Hepatocyte (in vitro differentiated cells): ENCODE results near the gene KCNC2. TPM values are rescaled to one million over a fixed set of nuclear protein-coding genes. Genes with fewer than 3 reads are reported as not detected.

Experiments
- DNase-seq: peaks from one replicate; pipeline ENCODE4 v3.0.0-alpha.2; 2016; ENCODE audit warnings: low spot score
- H2AFZ ChIP-seq: fragments of 200-600 bp; sonication (generic); 2 replicates; pipeline ENCODE4 v1.6.0; 2016; ENCODE audit warnings: antibody characterized with exemption, mild to moderate bottlenecking
- H3K27ac ChIP-seq: fragments of 200-600 bp; sonication (generic); 2 replicates; pipeline ENCODE4 v1.5.1; 2016; ENCODE audit warnings: mild to moderate bottlenecking
- H3K27me3 ChIP-seq: fragments of 200-600 bp; sonication (generic); 2 replicates; pipeline ENCODE4 v1.6.1; 2016
- H3K36me3 ChIP-seq: fragments of 200-600 bp; sonication (generic); replicated peaks from 2 replicates; pipeline ENCODE4 v1.5.1; 2016; ENCODE audit warnings: low read depth; ENCODE audit not compliant: insufficient read depth
- H3K4me1 ChIP-seq: fragments of 200-600 bp; sonication (generic); 2 replicates; pipeline ENCODE4 v1.5.1; 2016; ENCODE audit warnings: mild to moderate bottlenecking, moderate library complexity; ENCODE audit not compliant: insufficient read depth
- H3K4me2 ChIP-seq: fragments of 200-600 bp; sonication (generic); 2 replicates; pipeline ENCODE4 v1.6.0; 2016
- H3K4me3 ChIP-seq: fragments of 200-600 bp; sonication (generic); 2 replicates; pipeline ENCODE4 v1.5.1; 2016; ENCODE audit warnings: mild to moderate bottlenecking
- H3K79me2 ChIP-seq: fragments of 200-600 bp; sonication (generic); 2 replicates; pipeline ENCODE4 v1.6.0; 2017; ENCODE audit warnings: mild to moderate bottlenecking
- H3K9me2 ChIP-seq: fragments of 200-600 bp; sonication (generic); replicated peaks from 2 replicates; pipeline ENCODE4 v1.6.0; 2017; ENCODE audit warnings: mild to moderate bottlenecking; ENCODE audit not compliant: insufficient read depth
- H3K9me3 ChIP-seq: fragments of 200-600 bp; sonication (generic); 2 replicates; pipeline ENCODE4 v1.5.1; 2016; ENCODE audit warnings: low read depth, mild to moderate bottlenecking
- H4K20me1 ChIP-seq: fragments of 200-600 bp; sonication (generic); 2 replicates; pipeline ENCODE4 v1.6.0; 2016; ENCODE audit warnings: mild to moderate bottlenecking; ENCODE audit not compliant: insufficient read depth, poor library complexity, severe bottlenecking
- CTCF ChIP-seq: fragments of 200-600 bp; sonication (generic); IDR thresholded peaks from 2 replicates; pipeline ENCODE4 v1.5.1; 2016; ENCODE audit warnings: antibody characterized with exemption, mild to moderate bottlenecking; ENCODE audit not compliant: poor library complexity
- EZH2 ChIP-seq: fragments of 200-600 bp; sonication (generic); IDR thresholded peaks from 2 replicates; pipeline ENCODE4 v1.6.1; 2016; ENCODE audit warnings: antibody characterized with exemption, mild to moderate bottlenecking, borderline replicate concordance
- EZH2phosphoT487 ChIP-seq: fragments of 200-600 bp; sonication (generic); IDR thresholded peaks from one replicate; pipeline ENCODE4 v1.6.1; 2018; ENCODE audit warnings: antibody characterized with exemption, mild to moderate bottlenecking, low read depth, moderate library complexity; ENCODE audit not compliant: unreplicated experiment, severe bottlenecking
- WGBS: methylation state at CpG from one replicate; pipeline ENCODE4 v1.1.6; 2016; ENCODE audit warnings: low lambda C conversion rate; ENCODE audit errors: missing lambda C conversion rate; 5-methylcytosine and 5-hydroxymethylcytosine counted together
- polyA plus RNA-seq: library from polyadenylated mRNA; unstranded; fragments of >200 nt; fragmentation: Nextera tagmentation; extraction: Ambion mirVana; gene quantifications from 2 replicates; pipeline ENCODE4 v1.2.1, GENCODE V29; 2016
- total RNA-seq: library from RNA; depleted of rRNA; stranded (reverse); fragments of >200 nt; gene quantifications from 2 replicates; pipeline ENCODE4 v1.2.3, GENCODE V29; 2014

The KCNC2 gene
- total and polyA plus RNA-seq, 2 experiments from 2014 or later: 0.07 TPM; not detected in 1

- Histone ChIP-seq H3K9me3 (no peaks in the 10 kb centered on the region), H3K9me2 (no peaks in the 10 kb centered on the region), H3K79me2 (no peaks in the 10 kb centered on the region), H2AFZ (no peak overlapping the region), H3K36me3 (no peaks in the 10 kb centered on the region), H3K27ac (no peak overlapping the region), H3K4me1 (no peaks in the 10 kb centered on the region), H3K4me3 (no peak overlapping the region), H3K4me2 (no peak overlapping the region), H3K27me3 (no peaks in the 10 kb centered on the region), H4K20me1 (no peaks in the 10 kb centered on the region)
- WGBS: 95% methylated on average over 2 of the region's 2 CpGs
- TF ChIP-seq CTCF (no peak), EZH2 (no peak), EZH2phosphoT487 (no peak)
- no peak for DNase-seq
Observed at GRCh38 chr12:75115748-75116147, 93.9 kb downstream of the KCNC2 start.

GRCh38 chr12:75103822-75104221 is 105.8 kb downstream of the KCNC2 start:
- H4K20me1 ChIP-seq: no peaks in the 10 kb centered on the region
- no peak for TF ChIP-seq EZH2phosphoT487
- no peak for TF ChIP-seq CTCF
- no peak overlapping the region for H2AFZ ChIP-seq
- no peak overlapping the region for H3K27ac ChIP-seq
- 97% methylated on average over 6 of the region's 6 CpGs for WGBS
- no peaks in the 10 kb centered on the region for H3K9me2 ChIP-seq
- no peak for DNase-seq
- H3K9me3 ChIP-seq: no peaks in the 10 kb centered on the region
- H3K27me3 ChIP-seq: no peaks in the 10 kb centered on the region
- H3K79me2 ChIP-seq: no peaks in the 10 kb centered on the region
- H3K4me3 ChIP-seq: no peak overlapping the region
- no peaks in the 10 kb centered on the region for H3K4me1 ChIP-seq
- no peaks in the 10 kb centered on the region for H3K36me3 ChIP-seq
- H3K4me2 ChIP-seq: no peak overlapping the region

GRCh38 chr12:75101781-75102180 is 107.9 kb downstream of the KCNC2 start:
- Histone ChIP-seq H3K4me1 (no peaks in the 10 kb centered on the region), H3K36me3 (no peaks in the 10 kb centered on the region), H3K27ac (no peak overlapping the region), H3K4me3 (no peak overlapping the region), H4K20me1 (no peaks in the 10 kb centered on the region), H3K9me2 (no peaks in the 10 kb centered on the region), H2AFZ (no peak overlapping the region), H3K27me3 (no peaks in the 10 kb centered on the region), H3K9me3 (no peaks in the 10 kb centered on the region), H3K79me2 (no peaks in the 10 kb centered on the region), H3K4me2 (no peak overlapping the region)
- no peak for TF ChIP-seq CTCF
- TF ChIP-seq EZH2: no peak
- no peak for TF ChIP-seq EZH2phosphoT487
- DNase-seq: no peak
- 95% methylated on average over 3 of the region's 3 CpGs for WGBS

- H3K79me2 ChIP-seq: no peaks in the 10 kb centered on the region
- H3K27ac ChIP-seq: no peak overlapping the region
- no peaks in the 10 kb centered on the region for H3K9me3 ChIP-seq
- H3K4me3 ChIP-seq: no peak overlapping the region
- no peak overlapping the region for H3K4me2 ChIP-seq
- DNase-seq: no peak
- TF ChIP-seq EZH2: no peak
- TF ChIP-seq EZH2phosphoT487: no peak
- TF ChIP-seq CTCF: no peak
- no peak overlapping the region for H2AFZ ChIP-seq
- no peaks in the 10 kb centered on the region for H3K9me2 ChIP-seq
- H3K27me3 ChIP-seq: no peaks in the 10 kb centered on the region
- no peaks in the 10 kb centered on the region for H3K36me3 ChIP-seq
- no peaks in the 10 kb centered on the region for H4K20me1 ChIP-seq
- H3K4me1 ChIP-seq: no peaks in the 10 kb centered on the region
Observed at GRCh38 chr12:75099210-75099609, 110.4 kb downstream of the KCNC2 start.
